ENCODE measurements around the gene CENPN. TPM values are rescaled to one million over a fixed set of nuclear protein-coding genes. Genes with fewer than 3 reads are reported as not detected.

CENPN gene
- total and polyA plus RNA-seq, 2 of the 13 experiments (the other 11 are each of a cell fraction or from before 2014, with no cell fraction given): 29.7 to 129 TPM

DNA sequence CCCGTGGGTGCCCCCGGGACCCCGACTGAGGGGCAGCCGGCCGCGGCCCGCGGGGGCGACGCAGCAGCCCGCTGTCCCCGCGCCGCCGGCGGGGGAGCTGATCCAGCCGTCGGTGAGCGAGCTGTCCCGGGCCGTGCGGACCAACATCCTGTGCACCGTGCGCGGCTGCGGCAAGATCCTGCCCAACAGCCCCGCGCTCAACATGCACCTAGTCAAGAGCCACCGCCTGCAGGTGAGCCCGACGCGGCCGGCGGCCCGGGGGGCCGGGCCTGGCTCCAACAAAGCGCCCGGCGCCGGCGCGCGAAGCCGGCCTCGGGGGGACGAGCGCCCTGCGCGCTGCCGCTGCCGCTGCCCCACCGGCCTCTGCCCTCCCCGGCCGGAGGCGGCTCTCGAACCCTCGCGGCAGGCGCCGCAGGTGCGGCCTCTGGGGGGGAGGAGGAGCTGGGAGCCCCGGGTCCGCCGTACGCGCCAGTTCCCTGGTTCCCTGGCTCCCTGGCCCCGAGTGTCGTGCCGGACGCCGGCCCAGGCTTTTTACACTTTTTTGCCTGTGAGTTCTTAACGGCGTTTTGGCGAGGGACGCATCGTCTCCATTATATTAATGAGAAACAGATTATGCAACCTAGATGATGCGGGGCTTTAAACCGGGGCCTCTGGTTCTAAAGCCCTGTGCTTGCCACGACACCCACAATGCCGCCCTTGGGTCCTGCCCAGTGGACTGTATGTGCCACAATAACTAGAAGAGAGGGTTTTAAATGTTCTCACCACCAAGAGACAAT lies 29.1 kb downstream of the CENPN start (continued):
- TF ChIP-seq, protein P1, sequence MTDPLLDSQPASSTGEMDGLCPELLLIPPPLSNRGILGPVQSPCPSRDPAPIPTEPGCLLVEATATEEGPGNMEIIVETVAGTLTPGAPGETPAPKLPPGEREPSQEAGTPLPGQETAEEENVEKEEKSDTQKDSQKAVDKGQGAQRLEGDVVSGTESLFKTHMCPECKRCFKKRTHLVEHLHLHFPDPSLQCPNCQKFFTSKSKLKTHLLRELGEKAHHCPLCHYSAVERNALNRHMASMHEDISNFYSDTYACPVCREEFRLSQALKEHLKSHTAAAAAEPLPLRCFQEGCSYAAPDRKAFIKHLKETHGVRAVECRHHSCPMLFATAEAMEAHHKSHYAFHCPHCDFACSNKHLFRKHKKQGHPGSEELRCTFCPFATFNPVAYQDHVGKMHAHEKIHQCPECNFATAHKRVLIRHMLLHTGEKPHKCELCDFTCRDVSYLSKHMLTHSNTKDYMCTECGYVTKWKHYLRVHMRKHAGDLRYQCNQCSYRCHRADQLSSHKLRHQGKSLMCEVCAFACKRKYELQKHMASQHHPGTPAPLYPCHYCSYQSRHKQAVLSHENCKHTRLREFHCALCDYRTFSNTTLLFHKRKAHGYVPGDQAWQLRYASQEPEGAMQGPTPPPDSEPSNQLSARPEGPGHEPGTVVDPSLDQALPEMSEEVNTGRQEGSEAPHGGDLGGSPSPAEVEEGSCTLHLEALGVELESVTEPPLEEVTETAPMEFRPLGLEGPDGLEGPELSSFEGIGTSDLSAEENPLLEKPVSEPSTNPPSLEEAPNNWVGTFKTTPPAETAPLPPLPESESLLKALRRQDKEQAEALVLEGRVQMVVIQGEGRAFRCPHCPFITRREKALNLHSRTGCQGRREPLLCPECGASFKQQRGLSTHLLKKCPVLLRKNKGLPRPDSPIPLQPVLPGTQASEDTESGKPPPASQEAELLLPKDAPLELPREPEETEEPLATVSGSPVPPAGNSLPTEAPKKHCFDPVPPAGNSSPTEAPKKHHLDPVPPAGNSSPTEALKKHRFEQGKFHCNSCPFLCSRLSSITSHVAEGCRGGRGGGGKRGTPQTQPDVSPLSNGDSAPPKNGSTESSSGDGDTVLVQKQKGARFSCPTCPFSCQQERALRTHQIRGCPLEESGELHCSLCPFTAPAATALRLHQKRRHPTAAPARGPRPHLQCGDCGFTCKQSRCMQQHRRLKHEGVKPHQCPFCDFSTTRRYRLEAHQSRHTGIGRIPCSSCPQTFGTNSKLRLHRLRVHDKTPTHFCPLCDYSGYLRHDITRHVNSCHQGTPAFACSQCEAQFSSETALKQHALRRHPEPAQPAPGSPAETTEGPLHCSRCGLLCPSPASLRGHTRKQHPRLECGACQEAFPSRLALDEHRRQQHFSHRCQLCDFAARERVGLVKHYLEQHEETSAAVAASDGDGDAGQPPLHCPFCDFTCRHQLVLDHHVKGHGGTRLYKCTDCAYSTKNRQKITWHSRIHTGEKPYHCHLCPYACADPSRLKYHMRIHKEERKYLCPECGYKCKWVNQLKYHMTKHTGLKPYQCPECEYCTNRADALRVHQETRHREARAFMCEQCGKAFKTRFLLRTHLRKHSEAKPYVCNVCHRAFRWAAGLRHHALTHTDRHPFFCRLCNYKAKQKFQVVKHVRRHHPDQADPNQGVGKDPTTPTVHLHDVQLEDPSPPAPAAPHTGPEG (CRISPR knock-in tag; IDR thresholded peaks at IDR 0.05): 0 out of 2 replicates have a peak, but pooled peaks have one; percentile 47
- TF ChIP-seq ZNF775 (CRISPR knock-in tag; IDR thresholded peaks at IDR 0.05; ENCODE audit: borderline replicate concordance) (no peak), ZNF790 (CRISPR knock-in tag; IDR thresholded peaks at IDR 0.05; ENCODE audit: borderline replicate concordance) (no peak), TGIF2 (CRISPR knock-in tag; IDR thresholded peaks at IDR 0.05) (0 out of 2 replicates have a peak, but pooled peaks have one; percentile 14), BORCS8-MEF2B (CRISPR knock-in tag; IDR thresholded peaks at IDR 0.05) (no peak), TCF12 (IDR thresholded peaks at IDR 0.05) (no peak), TCF12 (CRISPR knock-in tag; IDR thresholded peaks at IDR 0.05) (no peak), ZNF773 (CRISPR knock-in tag; IDR thresholded peaks at IDR 0.05; ENCODE audit: borderline replicate concordance) (no peak), ZNF10 (CRISPR knock-in tag; IDR thresholded peaks at IDR 0.05; ENCODE audit: borderline replicate concordance, low read depth) (no peak), KDM1A (CRISPR knock-in tag; IDR thresholded peaks at IDR 0.05) (no peak), TRIM24 (CRISPR knock-in tag; IDR thresholded peaks at IDR 0.05) (no peak), YEATS2 (CRISPR knock-in tag; IDR thresholded peaks at IDR 0.05; ENCODE audit: borderline replicate concordance) (no peak), KDM5B (CRISPR knock-in tag; IDR thresholded peaks at IDR 0.05; ENCODE audit: borderline replicate concordance) (0 out of 2 replicates have a peak, but pooled peaks have one; percentile 15), ZNF772 (CRISPR knock-in tag; IDR thresholded peaks at IDR 0.05) (no peak), CAMTA2 (CRISPR knock-in tag; IDR thresholded peaks at IDR 0.05; ENCODE audit: borderline replicate concordance) (no peak), ELF1 (CRISPR knock-in tag; IDR thresholded peaks at IDR 0.05) (no peak), TMF1 (CRISPR knock-in tag; IDR thresholded peaks at IDR 0.05; ENCODE audit: low read depth) (peak; percentile 67; the same call in 1 of the 2 replicates)
- TF ChIP-seq, protein P2, sequence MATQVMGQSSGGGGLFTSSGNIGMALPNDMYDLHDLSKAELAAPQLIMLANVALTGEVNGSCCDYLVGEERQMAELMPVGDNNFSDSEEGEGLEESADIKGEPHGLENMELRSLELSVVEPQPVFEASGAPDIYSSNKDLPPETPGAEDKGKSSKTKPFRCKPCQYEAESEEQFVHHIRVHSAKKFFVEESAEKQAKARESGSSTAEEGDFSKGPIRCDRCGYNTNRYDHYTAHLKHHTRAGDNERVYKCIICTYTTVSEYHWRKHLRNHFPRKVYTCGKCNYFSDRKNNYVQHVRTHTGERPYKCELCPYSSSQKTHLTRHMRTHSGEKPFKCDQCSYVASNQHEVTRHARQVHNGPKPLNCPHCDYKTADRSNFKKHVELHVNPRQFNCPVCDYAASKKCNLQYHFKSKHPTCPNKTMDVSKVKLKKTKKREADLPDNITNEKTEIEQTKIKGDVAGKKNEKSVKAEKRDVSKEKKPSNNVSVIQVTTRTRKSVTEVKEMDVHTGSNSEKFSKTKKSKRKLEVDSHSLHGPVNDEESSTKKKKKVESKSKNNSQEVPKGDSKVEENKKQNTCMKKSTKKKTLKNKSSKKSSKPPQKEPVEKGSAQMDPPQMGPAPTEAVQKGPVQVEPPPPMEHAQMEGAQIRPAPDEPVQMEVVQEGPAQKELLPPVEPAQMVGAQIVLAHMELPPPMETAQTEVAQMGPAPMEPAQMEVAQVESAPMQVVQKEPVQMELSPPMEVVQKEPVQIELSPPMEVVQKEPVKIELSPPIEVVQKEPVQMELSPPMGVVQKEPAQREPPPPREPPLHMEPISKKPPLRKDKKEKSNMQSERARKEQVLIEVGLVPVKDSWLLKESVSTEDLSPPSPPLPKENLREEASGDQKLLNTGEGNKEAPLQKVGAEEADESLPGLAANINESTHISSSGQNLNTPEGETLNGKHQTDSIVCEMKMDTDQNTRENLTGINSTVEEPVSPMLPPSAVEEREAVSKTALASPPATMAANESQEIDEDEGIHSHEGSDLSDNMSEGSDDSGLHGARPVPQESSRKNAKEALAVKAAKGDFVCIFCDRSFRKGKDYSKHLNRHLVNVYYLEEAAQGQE (IDR thresholded peaks at IDR 0.05; ENCODE audit: borderline replicate concordance in 1 of 2, low read depth in 1 of 2, low read length in 2 of 2): no peak
- TF ChIP-seq, protein P3, sequence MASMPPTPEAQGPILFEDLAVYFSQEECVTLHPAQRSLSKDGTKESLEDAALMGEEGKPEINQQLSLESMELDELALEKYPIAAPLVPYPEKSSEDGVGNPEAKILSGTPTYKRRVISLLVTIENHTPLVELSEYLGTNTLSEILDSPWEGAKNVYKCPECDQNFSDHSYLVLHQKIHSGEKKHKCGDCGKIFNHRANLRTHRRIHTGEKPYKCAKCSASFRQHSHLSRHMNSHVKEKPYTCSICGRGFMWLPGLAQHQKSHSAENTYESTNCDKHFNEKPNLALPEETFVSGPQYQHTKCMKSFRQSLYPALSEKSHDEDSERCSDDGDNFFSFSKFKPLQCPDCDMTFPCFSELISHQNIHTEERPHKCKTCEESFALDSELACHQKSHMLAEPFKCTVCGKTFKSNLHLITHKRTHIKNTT (CRISPR knock-in tag; IDR thresholded peaks at IDR 0.05): no peak

Data from HepG2 (cell line).